HS-5 (cell line): ENCODE measurements around the gene RAB40B.
"Not testable (repeated sequence)": the region's sequence is repeated elsewhere in the genome, so short reads cannot be mapped to it uniquely, and the experiment has no call there.

Source experiments
- DNase-seq: peaks from one replicate; pipeline ENCODE4 v3.0.0-alpha.2; 2012; ENCODE audit warnings: low read depth

RAB40B gene

GRCh38 chr17:82668024-82668630, 30.4 kb downstream of the RAB40B start:
- no peak for DNase-seq

GRCh38 chr17:82667668-82668000, 30.9 kb downstream of the RAB40B start:
- DNase-seq = no peak

GRCh38 chr17:82666931-82667667, 31.4 kb downstream of the RAB40B start:
- no peak for DNase-seq

GRCh38 chr17:82665891-82666290, 32.6 kb downstream of the RAB40B start:
- no peak for DNase-seq

GRCh38 chr17:82665217-82665616, 33.3 kb downstream of the RAB40B start:
- DNase-seq = no peak

- DNase-seq = no peak
Measured at GRCh38 chr17:82664701-82665182, 33.8 kb downstream of the RAB40B start.

GRCh38 chr17:82664276-82664575, 34.3 kb downstream of the RAB40B start:
- DNase-seq = no peak

- no peak for DNase-seq
Measured at GRCh38 chr17:82663381-82664275, 34.9 kb downstream of the RAB40B start.

GRCh38 chr17:82662711-82663261, 35.7 kb downstream of the RAB40B start:
- no peak for DNase-seq

GRCh38 chr17:82661717-82662683, 36.5 kb downstream of the RAB40B start:
- no peak for DNase-seq

GRCh38 chr17:82659886-82660285, 38.6 kb downstream of the RAB40B start:
- no peak for DNase-seq

GRCh38 chr17:82658796-82659452, 39.6 kb downstream of the RAB40B start:
- no peak for DNase-seq

GRCh38 chr17:82658331-82658730, 40.2 kb downstream of the RAB40B start:
- DNase-seq = no peak

GRCh38 chr17:82657926-82658325, 40.6 kb downstream of the RAB40B start:
- DNase-seq = no peak

- no peak for DNase-seq
Measured at GRCh38 chr17:82656266-82656665, 42.2 kb downstream of the RAB40B start.

- no peak for DNase-seq
Measured at GRCh38 chr17:82655523-82655922, 43.0 kb downstream of the RAB40B start.

GRCh38 chr17:82655038-82655479, 43.4 kb downstream of the RAB40B start:
- DNase-seq = no peak

- not testable (repeated sequence) for DNase-seq
Measured at GRCh38 chr17:82654611-82655010, 43.9 kb downstream of the RAB40B start.

GRCh38 chr17:82653651-82654528, 44.6 kb downstream of the RAB40B start:
- DNase-seq = no peak

- no peak for DNase-seq
Measured at GRCh38 chr17:82650723-82651122, 47.8 kb downstream of the RAB40B start.
